NK-92 (cell line): ENCODE measurements around the gene SPOCD1.

Experiments used
- DNase-seq: peaks from one replicate; lab custom pipeline; 2025; ENCODE audit not compliant: unreplicated experiment; lab: John Stamatoyannopoulos, UW

Gene SPOCD1

GRCh38 chr1:31757989-31758388 is 57.8 kb downstream of the SPOCD1 start:
- no peak for DNase-seq

GRCh38 chr1:31757204-31757679 is 58.6 kb downstream of the SPOCD1 start:
- DNase-seq = no peak

- no peak for DNase-seq
These were observed 59.2 kb downstream of the SPOCD1 start for GRCh38 chr1:31756578-31756977.

- DNase-seq = no peak
These were observed 59.9 kb downstream of the SPOCD1 start for GRCh38 chr1:31755850-31756492.

GRCh38 chr1:31755197-31755611 is 60.6 kb downstream of the SPOCD1 start:
- DNase-seq = no peak

- no peak for DNase-seq
These were observed 61.4 kb downstream of the SPOCD1 start for GRCh38 chr1:31754397-31754796.

GRCh38 chr1:31753707-31754349 is 62.0 kb downstream of the SPOCD1 start:
- no peak for DNase-seq

- no peak for DNase-seq
These were observed 62.8 kb downstream of the SPOCD1 start for GRCh38 chr1:31752952-31753475.

GRCh38 chr1:31752258-31752657 is 63.6 kb downstream of the SPOCD1 start:
- no peak for DNase-seq

GRCh38 chr1:31751822-31752241 is 64.0 kb downstream of the SPOCD1 start:
- no peak for DNase-seq

- DNase-seq = no peak
These were observed 64.8 kb downstream of the SPOCD1 start for GRCh38 chr1:31750858-31751510.

- no peak for DNase-seq
These were observed 65.8 kb downstream of the SPOCD1 start for GRCh38 chr1:31749785-31750735.

GRCh38 chr1:31748365-31748764 is 67.5 kb downstream of the SPOCD1 start:
- no peak for DNase-seq

- no peak for DNase-seq
These were observed 68.5 kb downstream of the SPOCD1 start for GRCh38 chr1:31747304-31747703.

GRCh38 chr1:31746687-31747086 is 69.1 kb downstream of the SPOCD1 start:
- DNase-seq = no peak

- DNase-seq = no peak
These were observed 69.7 kb downstream of the SPOCD1 start for GRCh38 chr1:31745946-31746670.

GRCh38 chr1:31745096-31745945 is 70.5 kb downstream of the SPOCD1 start:
- DNase-seq = no peak

- DNase-seq = no peak
These were observed 71.5 kb downstream of the SPOCD1 start for GRCh38 chr1:31744165-31744888.
